CD14-positive monocyte (primary cell): ENCODE measurements around the gene PLA2G4F. TPM values are rescaled to one million over a fixed set of nuclear protein-coding genes. Genes with fewer than 3 reads are reported as not detected.

Source experiments
- DNase-seq, 3 donors: peaks; one replicate each; pipeline ENCODE4 v3.0.0-alpha.2; 2011 to 2022
- H2AFZ ChIP-seq: 2 replicates; pipeline ENCODE4 v1.6.0; 2012; ENCODE audit warnings: mild to moderate bottlenecking, low read depth, low read length, inconsistent platforms; ENCODE audit not compliant: insufficient read depth, poor library complexity, severe bottlenecking
- H3K27ac ChIP-seq, 2 donors: 1 replicate in 1 of 2; 2 replicates in 1 of 2; pipeline ENCODE4 v1.5.1; 2012 to 2013; ENCODE audit warnings: low read length in 2 of 2, control low read depth in 1 of 2, inconsistent platforms in 1 of 2, low read depth in 1 of 2, mild to moderate bottlenecking in 1 of 2
- H3K27me3 ChIP-seq, 2 donors: one replicate each; pipeline versions ENCODE4 v1.6.0 to v1.6.1; 2011 to 2013; ENCODE audit warnings: low read length in 2 of 2; ENCODE audit not compliant: control insufficient read depth in 2 of 2, insufficient read depth in 2 of 2
- H3K36me3 ChIP-seq, 2 donors: replicated peaks in 1 of 2; 1 replicate in 1 of 2; 2 replicates in 1 of 2; pipeline versions ENCODE4 v1.5.1 to v1.6.1; 2012 to 2013; ENCODE audit warnings: low read length in 2 of 2, control low read depth in 1 of 2, inconsistent platforms in 1 of 2, mild to moderate bottlenecking in 1 of 2; ENCODE audit not compliant: insufficient read depth in 2 of 2, control insufficient read depth in 1 of 2
- H3K4me1 ChIP-seq, 2 donors: 1 replicate in 1 of 2; 2 replicates in 1 of 2; pipeline versions ENCODE4 v1.5.1 to v1.6.1; 2012 to 2013; ENCODE audit warnings: low read length in 2 of 2, control low read depth in 1 of 2, inconsistent platforms in 1 of 2, mild to moderate bottlenecking in 1 of 2, moderate library complexity in 1 of 2; ENCODE audit not compliant: insufficient read depth in 2 of 2, control insufficient read depth in 1 of 2
- H3K4me2 ChIP-seq: replicated peaks from 2 replicates; pipeline ENCODE3; 2012; ENCODE audit warnings: low read length, moderate library complexity, mild to moderate bottlenecking; ENCODE audit not compliant: poor library complexity, severe bottlenecking; ENCODE audit errors: extremely low read depth
- H3K4me3 ChIP-seq, 3 experiments: fragments of 200-600 bp in 1 of 3; sonication (generic) in 1 of 3; replicated peaks in 1 of 3; 1 replicate in 2 of 3; 2 replicates in 1 of 3; pipeline ENCODE4 v1.5.1; 2011 to 2013; ENCODE audit warnings: low read length in 3 of 3, mild to moderate bottlenecking in 3 of 3, control low read depth in 2 of 3, low read depth in 2 of 3, inconsistent platforms in 1 of 3, moderate library complexity in 1 of 3
- H3K79me2 ChIP-seq: 2 replicates; pipeline ENCODE4 v1.6.0; 2012; ENCODE audit warnings: mild to moderate bottlenecking, control low read depth, inconsistent platforms, low read length, moderate library complexity; ENCODE audit not compliant: insufficient read depth
- H3K9ac ChIP-seq: 2 replicates; pipeline ENCODE4 v1.6.0; 2017; ENCODE audit warnings: low read length, mild to moderate bottlenecking; ENCODE audit not compliant: insufficient read depth, poor library complexity, severe bottlenecking
- H3K9me3 ChIP-seq, 2 donors: replicated peaks in 1 of 2; 1 replicate in 1 of 2; 2 replicates in 1 of 2; pipeline versions ENCODE4 v1.5.1 to v1.6.1; 2012 to 2013; ENCODE audit warnings: low read length in 2 of 2, control low read depth in 1 of 2; ENCODE audit not compliant: control insufficient read depth in 1 of 2, insufficient read depth in 1 of 2
- H4K20me1 ChIP-seq: 2 replicates; pipeline ENCODE4 v1.6.0; 2012; ENCODE audit warnings: mild to moderate bottlenecking, low read length, control low read depth, moderate library complexity; ENCODE audit not compliant: insufficient read depth
- H3K27ac Mint-ChIP-seq, 7 donors: one replicate each; pipeline ENCODE4 v1.8.0; 2020; ENCODE audit warnings: mild to moderate bottlenecking in 7 of 7, mixed read lengths in 7 of 7, moderate library complexity in 6 of 7, inconsistent platforms in 2 of 7
- H3K27me3 Mint-ChIP-seq, 3 donors: one replicate each; pipeline ENCODE4 v1.8.0; 2021 to 2022; ENCODE audit warnings: low read depth in 3 of 3, mild to moderate bottlenecking in 3 of 3, mixed read lengths in 3 of 3, moderate library complexity in 3 of 3, inconsistent platforms in 1 of 3
- H3K36me3 Mint-ChIP-seq, 2 donors: one replicate each; pipeline ENCODE4 v1.8.0; 2020; ENCODE audit warnings: mixed read lengths in 2 of 2, inconsistent platforms in 1 of 2, mild to moderate bottlenecking in 1 of 2
- H3K4me1 Mint-ChIP-seq: one replicate; pipeline ENCODE4 v1.8.0; 2020; ENCODE audit warnings: mild to moderate bottlenecking, mixed read lengths
- H3K4me3 Mint-ChIP-seq, 2 donors: one replicate each; pipeline ENCODE4 v1.8.0; 2020; ENCODE audit warnings: mild to moderate bottlenecking in 2 of 2, mixed read lengths in 2 of 2, moderate library complexity in 1 of 2
- H3K9me3 Mint-ChIP-seq, 7 donors: one replicate each; pipeline ENCODE4 v1.8.0; 2020 to 2022; ENCODE audit warnings: mixed read lengths in 7 of 7, mild to moderate bottlenecking in 6 of 7, moderate library complexity in 6 of 7, inconsistent platforms in 2 of 7
- WGBS: methylation state at CpG from one replicate; pipeline ENCODE4 v1.1.5; 2013; ENCODE audit warnings: missing lambda C conversion rate; ENCODE audit not compliant: insufficient coverage; 5-methylcytosine and 5-hydroxymethylcytosine counted together
- intact Hi-C, 2 donors: fragments of 100-400 bp; cut with micrococcal nuclease; formaldehyde crosslinking; loops; one replicate each; pipeline versions ENCODE4 v1.15.0 to v1.15.1; 2023
- polyA plus RNA-seq, 3 donors: library from polyadenylated mRNA; depleted of rRNA in 1 of 3; unstranded in 2 of 3; stranded (reverse) in 1 of 3; fragments of 300-500 nt in 2 of 3; fragments of >200 nt in 1 of 3; fragmentation: Illumina TruSeq in 2 of 3; gene quantifications; 1 replicate in 2 of 3; 2 replicates in 1 of 3; pipeline ENCODE4 v1.2.3, GENCODE V29; 2012 to 2021
- TF ChIP-seq, protein P1 (sequence below): fragments of 200-600 bp; IDR thresholded peaks from one replicate; pipeline ENCODE4 v1.8.0; 2022; ENCODE audit warnings: antibody characterized with exemption, mild to moderate bottlenecking

The PLA2G4F gene
- polyA plus RNA-seq, 3 donors, result not detected

DNA sequence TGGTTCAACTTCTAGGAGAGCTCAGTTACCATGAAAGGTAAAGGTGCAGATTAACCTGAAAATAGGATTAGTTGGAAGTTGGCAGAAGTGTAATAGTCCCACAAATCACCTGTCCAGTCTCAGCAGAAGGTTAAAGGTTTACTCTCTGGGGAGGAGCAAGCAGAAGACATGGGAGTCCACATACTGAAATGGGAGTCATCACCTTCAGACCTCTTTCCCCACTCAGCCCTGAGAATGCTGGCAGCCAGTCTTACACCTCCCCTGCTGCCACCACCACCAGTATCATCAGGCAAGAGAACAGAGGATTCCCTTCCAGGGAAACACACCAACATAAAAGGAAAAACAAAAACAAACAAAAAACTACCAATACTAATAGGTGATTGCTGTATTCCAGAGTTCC lies 48.2 kb downstream of the PLA2G4F start:
- Histone ChIP-seq H3K4me2 (no peak overlapping the region), H3K27ac (no peak overlapping the region), H3K79me2 (no peaks in the 10 kb centered on the region), H4K20me1 (no peaks in the 10 kb centered on the region), H3K27me3 (no peaks in the 10 kb centered on the region), H3K9me3 (no peaks in the 10 kb centered on the region), H3K36me3 (no peaks in the 10 kb centered on the region), H3K9ac (no peak overlapping the region), H3K4me1 (peaks cover 85 to 90% of the 10 kb centered on the region in 2 donors), H2AFZ (no peak overlapping the region), H3K4me3 (no peak overlapping the region)
- H3K27me3 Mint-ChIP-seq, result peaks cover 0 to 2% (median 0%) of the 10 kb centered on the region in 3 donors
- H3K36me3 Mint-ChIP-seq, result no peaks in the 10 kb centered on the region
- H3K27ac Mint-ChIP-seq, result peak overlapping the region in 5 of 7 donors; percentile 3 to 87 (median 65)
- H3K9me3 Mint-ChIP-seq, result peaks cover 0 to 2% (median 0%) of the 10 kb centered on the region in 7 donors
- TF ChIP-seq, protein P1, sequence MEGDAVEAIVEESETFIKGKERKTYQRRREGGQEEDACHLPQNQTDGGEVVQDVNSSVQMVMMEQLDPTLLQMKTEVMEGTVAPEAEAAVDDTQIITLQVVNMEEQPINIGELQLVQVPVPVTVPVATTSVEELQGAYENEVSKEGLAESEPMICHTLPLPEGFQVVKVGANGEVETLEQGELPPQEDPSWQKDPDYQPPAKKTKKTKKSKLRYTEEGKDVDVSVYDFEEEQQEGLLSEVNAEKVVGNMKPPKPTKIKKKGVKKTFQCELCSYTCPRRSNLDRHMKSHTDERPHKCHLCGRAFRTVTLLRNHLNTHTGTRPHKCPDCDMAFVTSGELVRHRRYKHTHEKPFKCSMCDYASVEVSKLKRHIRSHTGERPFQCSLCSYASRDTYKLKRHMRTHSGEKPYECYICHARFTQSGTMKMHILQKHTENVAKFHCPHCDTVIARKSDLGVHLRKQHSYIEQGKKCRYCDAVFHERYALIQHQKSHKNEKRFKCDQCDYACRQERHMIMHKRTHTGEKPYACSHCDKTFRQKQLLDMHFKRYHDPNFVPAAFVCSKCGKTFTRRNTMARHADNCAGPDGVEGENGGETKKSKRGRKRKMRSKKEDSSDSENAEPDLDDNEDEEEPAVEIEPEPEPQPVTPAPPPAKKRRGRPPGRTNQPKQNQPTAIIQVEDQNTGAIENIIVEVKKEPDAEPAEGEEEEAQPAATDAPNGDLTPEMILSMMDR, result no peak
- H3K4me3 Mint-ChIP-seq, result peak overlapping the region in 1 of 2 donors; percentile 43
- no peak for DNase-seq
- intact Hi-C loops, result no loop called here
- H3K4me1 Mint-ChIP-seq, result peaks cover 79% of the 10 kb centered on the region

DNA sequence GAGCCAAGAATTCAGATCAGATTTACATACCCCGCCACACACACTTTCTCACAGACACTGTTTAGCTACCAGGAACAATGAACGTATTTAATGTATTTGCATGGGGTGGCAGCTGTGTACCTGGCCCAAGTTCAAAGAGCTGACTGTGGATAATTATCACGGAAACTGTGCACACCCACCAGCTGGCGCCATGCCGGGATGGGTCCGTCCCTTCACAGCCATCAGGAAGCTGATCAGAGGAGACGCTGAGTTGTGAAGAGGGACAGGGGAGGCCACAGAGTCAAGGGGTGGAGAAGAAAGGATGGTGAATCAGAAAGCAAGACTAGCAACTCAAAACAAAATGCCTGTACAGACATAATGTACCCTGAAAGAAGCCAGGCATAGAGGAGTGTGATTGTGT lies 49.0 kb downstream of the PLA2G4F start:
- WGBS, result 64% methylated on average over 4 of the region's 7 CpGs
- no peak overlapping the region for H2AFZ ChIP-seq
- TF ChIP-seq, protein P1, result no peak

More for the DNA sequence above, 49.0 kb downstream of the PLA2G4F start:
- intact Hi-C loops, result no loop called here
- Histone ChIP-seq H3K27ac (no peak overlapping the region), H3K79me2 (no peaks in the 10 kb centered on the region), H3K36me3 (no peaks in the 10 kb centered on the region), H3K4me3 (no peak overlapping the region), H4K20me1 (no peaks in the 10 kb centered on the region), H3K4me2 (no peak overlapping the region), H3K9me3 (no peaks in the 10 kb centered on the region), H3K9ac (no peak overlapping the region), H3K4me1 (peaks cover 82 to 86% of the 10 kb centered on the region in 2 donors), H3K27me3 (no peaks in the 10 kb centered on the region)
- H3K4me3 Mint-ChIP-seq, result no peak overlapping the region
- peaks cover 0 to 2% (median 0%) of the 10 kb centered on the region in 3 donors for H3K27me3 Mint-ChIP-seq
- H3K9me3 Mint-ChIP-seq, result peaks cover 0 to 2% (median 0%) of the 10 kb centered on the region in 7 donors
- DNase-seq, result no peak
- no peaks in the 10 kb centered on the region for H3K36me3 Mint-ChIP-seq
- H3K27ac Mint-ChIP-seq, result peak overlapping the region in 1 of 7 donors; percentile 43
- H3K4me1 Mint-ChIP-seq, result peaks cover 78% of the 10 kb centered on the region
